H1 (cell line): ENCODE data around the gene PDE8B. TPM values are rescaled to one million over a fixed set of nuclear protein-coding genes. Genes with fewer than 3 reads are reported as not detected.

Experiments used
- CTCF ChIA-PET: fragments of 300-600 bp; sonication (Branson Sonifier 250); formaldehyde crosslinking; loops from one replicate; lab custom pipeline; 2021; ENCODE audit not compliant: partially characterized antibody; lab: Charles Lee
- POLR2A ChIA-PET: fragments of 300-600 bp; sonication (Branson Sonifier 250); formaldehyde crosslinking; loops from one replicate; lab custom pipeline; 2021; ENCODE audit warnings: inconsistent platforms; ENCODE audit not compliant: partially characterized antibody; lab: Charles Lee
- DNase-seq, 2 experiments: peaks; one replicate each; pipeline versions ENCODE4 v3.0.0 to v3.0.0-alpha.2; 2010 to 2022; ENCODE audit warnings: low spot score in 2 of 2, low read depth in 1 of 2, mixed read lengths in 1 of 2
- FAIRE-seq: peaks from 2 replicates; lab custom pipeline; 2011; peaks lifted over from hg19 to GRCh38; lab: Jason Lieb, UNC
- H2AFZ ChIP-seq: 2 replicates; pipeline ENCODE4 v1.8.1; 2012; ENCODE audit warnings: low read length, inconsistent platforms
- H2AK5ac ChIP-seq: 2 replicates; pipeline ENCODE4 v1.6.1; 2013; ENCODE audit warnings: low read depth, low read length
- H2BK120ac ChIP-seq: replicated peaks from 2 replicates; pipeline ENCODE3; 2013; ENCODE audit warnings: low read depth, low read length, inconsistent platforms
- H2BK12ac ChIP-seq: 2 replicates; pipeline ENCODE4 v1.6.1; 2013; ENCODE audit warnings: low read depth, low read length
- H2BK15ac ChIP-seq: 2 replicates; pipeline ENCODE4 v1.6.1; 2013; ENCODE audit warnings: low read length
- H2BK20ac ChIP-seq: 2 replicates; pipeline ENCODE4 v1.6.1; 2013; ENCODE audit warnings: low read length
- H2BK5ac ChIP-seq: 2 replicates; pipeline ENCODE4 v1.6.1; 2013; ENCODE audit warnings: low read depth, low read length
- H3K14ac ChIP-seq: 2 replicates; pipeline ENCODE4 v1.6.1; 2013; ENCODE audit warnings: inconsistent platforms; ENCODE audit not compliant: insufficient read length
- H3K18ac ChIP-seq: 2 replicates; pipeline ENCODE4 v1.6.1; 2013; ENCODE audit warnings: low read length; ENCODE audit errors: extremely low read depth
- H3K23ac ChIP-seq: 2 replicates; pipeline ENCODE4 v1.6.1; 2013; ENCODE audit warnings: inconsistent platforms; ENCODE audit not compliant: insufficient read length
- H3K23me2 ChIP-seq: 2 replicates; pipeline ENCODE4 v1.6.1; 2013; ENCODE audit warnings: low read depth, low read length
- H3K27ac ChIP-seq: 2 replicates; pipeline ENCODE4 v1.6.1; 2011; ENCODE audit warnings: low read depth, low read length, inconsistent platforms
- H3K27me3 ChIP-seq, 4 experiments: replicated peaks in 1 of 4; 1 replicate in 1 of 4; 2 replicates in 3 of 4; pipeline versions ENCODE4 v1.6.1 to v1.8.1; 2011 to 2013; ENCODE audit warnings: low read length in 3 of 4, mild to moderate bottlenecking in 3 of 4, inconsistent platforms in 2 of 4, mixed read lengths in 2 of 4, moderate library complexity in 1 of 4; ENCODE audit not compliant: control insufficient read depth in 3 of 4, insufficient read depth in 3 of 4; ENCODE audit errors: extremely low read depth in 1 of 4
- H3K36me3 ChIP-seq, 4 experiments: 2 replicates each; pipeline versions ENCODE4 v1.6.1 to v1.8.1; 2011 to 2013; ENCODE audit warnings: mild to moderate bottlenecking in 4 of 4, low read length in 3 of 4, moderate library complexity in 2 of 4, control low read depth in 1 of 4, inconsistent platforms in 1 of 4; ENCODE audit not compliant: insufficient read depth in 4 of 4, control insufficient read depth in 2 of 4
- H3K4ac ChIP-seq: replicated peaks from 2 replicates; pipeline ENCODE3; 2013; ENCODE audit warnings: low read length, low read depth, mixed read lengths, inconsistent platforms; ENCODE audit not compliant: insufficient read length
- H3K4me1 ChIP-seq, 4 experiments: replicated peaks in 1 of 4; 1 replicate in 1 of 4; 2 replicates in 3 of 4; pipeline versions ENCODE4 v1.6.1 to v1.8.1; 2011 to 2013; ENCODE audit warnings: low read length in 3 of 4, inconsistent platforms in 2 of 4, mixed read lengths in 1 of 4; ENCODE audit not compliant: insufficient read depth in 4 of 4, control insufficient read depth in 3 of 4
- H3K4me2 ChIP-seq, 2 experiments: 2 replicates each; pipeline versions ENCODE4 v1.6.1 to v1.8.1; 2011 to 2013; ENCODE audit warnings: low read depth in 2 of 2, low read length in 2 of 2, control low read depth in 1 of 2, inconsistent platforms in 1 of 2, mild to moderate bottlenecking in 1 of 2; ENCODE audit not compliant: insufficient read depth in 1 of 2
- H3K4me3 ChIP-seq, 4 experiments: fragments of 200-600, 300-600 bp in 1 of 4; sonication (generic), shearing (Covaris generic), sonication (Bioruptor Twin) in 1 of 4; 2 replicates each; pipeline versions ENCODE4 v1.5.1 to v1.8.1; 2011 to 2016; ENCODE audit warnings: low read length in 4 of 4, low read depth in 3 of 4, control low read depth in 2 of 4, inconsistent platforms in 2 of 4, mild to moderate bottlenecking in 2 of 4, mixed read lengths in 1 of 4, moderate library complexity in 1 of 4; ENCODE audit not compliant: insufficient read depth in 2 of 4; ENCODE audit errors: extremely low read depth in 1 of 4
- H3K56ac ChIP-seq: replicated peaks from 2 replicates; pipeline ENCODE3; 2013; ENCODE audit warnings: low read depth, mild to moderate bottlenecking, mixed read lengths, low read length, inconsistent platforms; ENCODE audit not compliant: insufficient read length
- H3K79me1 ChIP-seq: 2 replicates; pipeline ENCODE4 v1.6.1; 2013; ENCODE audit warnings: low read depth, low read length, control low read depth
- H3K79me2 ChIP-seq, 2 experiments: 2 replicates each; pipeline versions ENCODE4 v1.6.1 to v1.8.1; 2012 to 2013; ENCODE audit warnings: low read length in 2 of 2, mild to moderate bottlenecking in 2 of 2, inconsistent platforms in 1 of 2; ENCODE audit not compliant: insufficient read depth in 2 of 2, control insufficient read depth in 1 of 2
- H3K9ac ChIP-seq, 4 experiments: replicated peaks in 1 of 4; 1 replicate in 1 of 4; 2 replicates in 3 of 4; pipeline versions ENCODE4 v1.6.1 to v1.8.1; 2011 to 2013; ENCODE audit warnings: low read depth in 3 of 4, low read length in 3 of 4, control low read depth in 2 of 4, mild to moderate bottlenecking in 2 of 4, moderate library complexity in 2 of 4, inconsistent platforms in 1 of 4; ENCODE audit errors: extremely low read depth in 1 of 4
- H3K9me3 ChIP-seq, 2 experiments: 2 replicates each; pipeline versions ENCODE4 v1.6.1 to v1.8.1; 2012 to 2013; ENCODE audit warnings: mild to moderate bottlenecking in 2 of 2, moderate library complexity in 2 of 2, control low read depth in 1 of 2, inconsistent platforms in 1 of 2, low read depth in 1 of 2, low read length in 1 of 2, mixed read lengths in 1 of 2; ENCODE audit not compliant: insufficient read depth in 2 of 2
- H4K20me1 ChIP-seq, 2 experiments: replicated peaks in 1 of 2; 2 replicates each; pipeline versions ENCODE3 to v1.8.1; 2011 to 2013; ENCODE audit warnings: inconsistent platforms in 2 of 2, low read length in 2 of 2, mild to moderate bottlenecking in 1 of 2; ENCODE audit not compliant: insufficient read depth in 2 of 2, control insufficient read depth in 1 of 2
- H4K5ac ChIP-seq: 2 replicates; pipeline ENCODE4 v1.6.1; 2013; ENCODE audit warnings: low read length, low read depth, mixed read lengths, inconsistent platforms; ENCODE audit not compliant: insufficient read length
- H4K8ac ChIP-seq: 2 replicates; pipeline ENCODE4 v1.8.0; 2013; ENCODE audit warnings: mild to moderate bottlenecking, moderate library complexity, low read length, inconsistent platforms; ENCODE audit not compliant: insufficient read depth; ENCODE audit errors: extremely low read depth
- H4K91ac ChIP-seq: replicated peaks from 2 replicates; pipeline ENCODE3; 2013; ENCODE audit warnings: low read length, mixed read lengths, inconsistent platforms; ENCODE audit not compliant: insufficient read length
- BCL11A ChIP-seq, 2 experiments: IDR thresholded peaks; one replicate each; pipeline ENCODE4 v1.6.1; 2011; ENCODE audit warnings: low read depth in 2 of 2, low read length in 2 of 2, mild to moderate bottlenecking in 2 of 2
- CBX5 ChIP-seq: fragments of 300-800, 300-1000 bp; sonication (generic); IDR thresholded peaks from 2 replicates; pipeline ENCODE4 v1.7.1; 2016; ENCODE audit warnings: antibody characterized with exemption, low read length, low read depth
- EZH2 ChIP-seq: fragments of 200-600 bp; sonication (generic); IDR thresholded peaks from 2 replicates; pipeline ENCODE4 v1.7.1; 2012; ENCODE audit warnings: low read depth, mild to moderate bottlenecking, moderate library complexity, low read length, inconsistent platforms; ENCODE audit not compliant: severe bottlenecking
- FOSL1 ChIP-seq: IDR thresholded peaks from 2 replicates; pipeline ENCODE4 v1.6.1; 2011; ENCODE audit warnings: mild to moderate bottlenecking, low read depth, low read length, moderate library complexity; ENCODE audit not compliant: insufficient read depth
- PHF8 ChIP-seq: fragments of 200-600 bp; sonication (generic); conservative IDR thresholded peaks from 2 replicates; pipeline ENCODE4 v1.7.1; 2012; ENCODE audit warnings: low read depth, mild to moderate bottlenecking, inconsistent platforms, low read length, moderate library complexity
- POLR2A ChIP-seq, 2 experiments: IDR thresholded peaks; 1 replicate in 1 of 2; 2 replicates in 1 of 2; pipeline ENCODE4 v1.6.1; 2011; ENCODE audit warnings: low read depth in 2 of 2, low read length in 2 of 2, mild to moderate bottlenecking in 2 of 2; ENCODE audit errors: control extremely low read depth in 1 of 2
- RAD21 ChIP-seq, 2 experiments: IDR thresholded peaks in 1 of 2; conservative IDR thresholded peaks in 1 of 2; 2 replicates each; pipeline ENCODE4 v1.6.1; 2011; ENCODE audit warnings: low read depth in 2 of 2, low read length in 2 of 2, improper control_type of control experiment in 1 of 2, inconsistent platforms in 1 of 2, mild to moderate bottlenecking in 1 of 2, moderate library complexity in 1 of 2
- RNF2 ChIP-seq: fragments of 200-900, 300-1000 bp; sonication (generic); IDR thresholded peaks from 2 replicates; pipeline ENCODE4 v1.7.1; 2016; ENCODE audit warnings: borderline replicate concordance, low read depth, mild to moderate bottlenecking, antibody characterized with exemption, low read length; ENCODE audit not compliant: poor library complexity, severe bottlenecking; ENCODE audit errors: missing control alignments
- SP1 ChIP-seq: IDR thresholded peaks from 2 replicates; pipeline ENCODE4 v1.6.1; 2011; ENCODE audit warnings: low read depth, low read length
- SRF ChIP-seq: IDR thresholded peaks from 2 replicates; pipeline ENCODE4 v1.6.1; 2011; ENCODE audit warnings: mild to moderate bottlenecking, low read depth, low read length, moderate library complexity
- WGBS, 2 experiments: shearing (Covaris generic) in 1 of 2; methylation state at CpG; one replicate each; pipeline versions ENCODE4 v1.1.6 to v1.1.7; 2013 to 2015; ENCODE audit warnings: low lambda C conversion rate in 2 of 2, mixed read lengths in 2 of 2, inconsistent platforms in 1 of 2, low coverage in 1 of 2, missing lambda C conversion rate in 1 of 2; ENCODE audit not compliant: insufficient replicate concordance in 2 of 2, insufficient coverage in 1 of 2, insufficient read length in 1 of 2; ENCODE audit errors: extremely low coverage in 1 of 2, missing lambda C conversion rate in 1 of 2; 5-methylcytosine and 5-hydroxymethylcytosine counted together
- polyA plus RNA-seq, 7 experiments: library from polyadenylated mRNA; depleted of rRNA in 3 of 7; stranded (reverse) in 5 of 7; unstranded in 2 of 7; fragments of >200 nt in 5 of 7; fragments of 200-250 nt in 2 of 7; gene quantifications; 1 replicate in 5 of 7; 2 replicates in 1 of 7; 4 replicates in 1 of 7; pipeline versions ENCODE4 v1.2.1 to v1.2.3, GENCODE V29; 2011 to 2013; ENCODE audit warnings: missing spikeins in 2 of 7, mixed read lengths in 2 of 7
- total RNA-seq: library from RNA; stranded (reverse); fragmentation: NEBNext Ultra II Directional; extraction: Animal tissue kit (Norgen Biotek cat#: 25700); gene quantifications from 2 replicates; pipeline ENCODE4 v1.2.1, GENCODE V29; 2021
- TF ChIP-seq, protein P1 (sequence below): IDR thresholded peaks from 2 replicates; pipeline ENCODE4 v1.6.1; 2012; ENCODE audit warnings: inconsistent platforms
- TF ChIP-seq, protein P2 (sequence below): IDR thresholded peaks from 2 replicates; pipeline ENCODE4 v1.6.1; 2012; ENCODE audit warnings: low read length, inconsistent platforms

Gene PDE8B
- total and polyA plus RNA-seq, 2 of the 8 experiments (the other 6 are each of a cell fraction or from before 2014, with no cell fraction given): 0.32 to 1.1 TPM

DNA sequence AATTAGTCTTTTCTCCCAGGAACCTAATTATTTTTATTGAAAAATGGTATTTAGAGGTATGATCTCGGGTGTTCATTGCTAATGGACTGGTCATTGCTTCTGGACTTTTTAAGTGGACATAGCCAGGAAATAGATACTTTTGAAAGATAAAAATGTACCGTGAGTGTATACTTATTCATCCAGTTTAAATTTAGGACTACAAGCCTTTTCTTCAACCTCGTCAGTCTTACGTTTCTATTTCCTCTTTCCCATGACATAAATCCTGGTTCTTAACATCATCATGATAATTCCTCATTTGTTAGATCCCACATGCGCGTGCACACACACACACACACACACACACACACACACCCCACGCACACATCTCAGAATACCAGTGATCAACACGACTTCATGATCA lies 15.1 kb downstream of the PDE8B start:
- no peak overlapping the region for H2AFZ ChIP-seq
- H3K27me3 ChIP-seq: no peaks in the 10 kb centered on the region; a peak in 1 of 7 replicates
- FAIRE-seq: no peak
- no peak overlapping the region for H4K8ac ChIP-seq
- no peak overlapping the region for H3K9ac ChIP-seq
- H4K91ac ChIP-seq: no peak overlapping the region
- CTCF ChIA-PET: no interaction called here
- H2BK120ac ChIP-seq: no peak overlapping the region
- no peak overlapping the region for H4K5ac ChIP-seq
- H3K4me3 ChIP-seq: no peak overlapping the region
- H3K79me1 ChIP-seq: no peaks in the 10 kb centered on the region
- DNase-seq: no peak
- H3K18ac ChIP-seq: no peak overlapping the region
- H3K23me2 ChIP-seq: no peaks in the 10 kb centered on the region
- POLR2A ChIA-PET: no interaction called here
- H3K4ac ChIP-seq: no peak overlapping the region
- H4K20me1 ChIP-seq: no peaks in the 10 kb centered on the region
- no peak overlapping the region for H3K4me2 ChIP-seq
- no peaks in the 10 kb centered on the region for H3K36me3 ChIP-seq
- no peak overlapping the region for H3K27ac ChIP-seq
- no peak overlapping the region for H2BK5ac ChIP-seq
- no peaks in the 10 kb centered on the region for H3K4me1 ChIP-seq
- H2AK5ac ChIP-seq: no peak overlapping the region
- no peaks in the 10 kb centered on the region for H3K79me2 ChIP-seq
- H3K56ac ChIP-seq: no peak overlapping the region
- no peak overlapping the region for H2BK15ac ChIP-seq
- H2BK20ac ChIP-seq: no peak overlapping the region
- no peaks in the 10 kb centered on the region for H3K9me3 ChIP-seq
- H3K23ac ChIP-seq: no peak overlapping the region
- H3K14ac ChIP-seq: no peak overlapping the region
- no peak overlapping the region for H2BK12ac ChIP-seq
- 80% methylated on average over 8 of the region's 8 CpGs; no CpG with 5 or more reads in 1 of the 2 experiments for WGBS, 2 experiments
- TF ChIP-seq EZH2: no peak
- no peak for TF ChIP-seq RNF2
- no peak for TF ChIP-seq SP1
- TF ChIP-seq POLR2A (IDR thresholded peaks at IDR 0.05; ENCODE audit: control extremely low read depth in 1 of 2, low read depth in 2 of 2, low read length in 2 of 2): no peak
- TF ChIP-seq, protein P1, sequence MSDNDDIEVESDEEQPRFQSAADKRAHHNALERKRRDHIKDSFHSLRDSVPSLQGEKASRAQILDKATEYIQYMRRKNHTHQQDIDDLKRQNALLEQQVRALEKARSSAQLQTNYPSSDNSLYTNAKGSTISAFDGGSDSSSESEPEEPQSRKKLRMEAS: no peak
- no peak for TF ChIP-seq FOSL1
- TF ChIP-seq PHF8: no peak
- TF ChIP-seq BCL11A (IDR thresholded peaks at IDR 0.05; ENCODE audit: low read depth in 2 of 2, low read length in 2 of 2): no peak
- TF ChIP-seq SRF: no peak
- no peak for TF ChIP-seq CBX5
- TF ChIP-seq, protein P2, sequence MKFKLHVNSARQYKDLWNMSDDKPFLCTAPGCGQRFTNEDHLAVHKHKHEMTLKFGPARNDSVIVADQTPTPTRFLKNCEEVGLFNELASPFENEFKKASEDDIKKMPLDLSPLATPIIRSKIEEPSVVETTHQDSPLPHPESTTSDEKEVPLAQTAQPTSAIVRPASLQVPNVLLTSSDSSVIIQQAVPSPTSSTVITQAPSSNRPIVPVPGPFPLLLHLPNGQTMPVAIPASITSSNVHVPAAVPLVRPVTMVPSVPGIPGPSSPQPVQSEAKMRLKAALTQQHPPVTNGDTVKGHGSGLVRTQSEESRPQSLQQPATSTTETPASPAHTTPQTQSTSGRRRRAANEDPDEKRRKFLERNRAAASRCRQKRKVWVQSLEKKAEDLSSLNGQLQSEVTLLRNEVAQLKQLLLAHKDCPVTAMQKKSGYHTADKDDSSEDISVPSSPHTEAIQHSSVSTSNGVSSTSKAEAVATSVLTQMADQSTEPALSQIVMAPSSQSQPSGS: no peak
- TF ChIP-seq RAD21 (IDR thresholded peaks at IDR 0.05 in 1 of 2, conservative IDR thresholded peaks at IDR 0.05 in 1 of 2; ENCODE audit: low read depth in 2 of 2, low read length in 2 of 2): no peak
